OCI-M2 (cell line): Measurements from ENCODE around the gene COL2A1.

Experiments
- DNase-seq: peaks from one replicate; lab custom pipeline; 2025; ENCODE audit not compliant: unreplicated experiment; lab: John Stamatoyannopoulos, UW

COL2A1 gene

GRCh38 chr12:48015954-48016353 is 11.7 kb upstream of the COL2A1 start:
- DNase-seq = no peak

DNA sequence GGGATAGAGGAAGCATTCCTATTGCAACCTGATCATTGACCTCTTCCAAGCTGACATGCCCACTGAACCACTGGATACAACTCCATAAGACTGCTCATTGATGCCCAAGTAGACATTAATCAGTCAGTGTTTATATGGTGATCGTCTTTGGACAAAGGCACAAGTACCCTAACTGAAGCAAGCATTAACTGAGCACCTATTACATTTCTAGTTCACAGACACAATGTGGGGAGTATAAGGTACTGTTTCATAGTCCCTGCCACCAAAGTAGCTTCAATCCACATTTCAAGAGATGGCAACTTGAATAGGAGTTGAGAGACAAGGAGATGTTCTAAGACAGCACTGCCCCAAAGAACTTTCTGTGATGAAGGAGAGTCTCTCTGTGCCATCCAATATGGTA is 10.9 kb upstream of the COL2A1 start:
- no peak for DNase-seq

- no peak for DNase-seq
Observed at GRCh38 chr12:48013287-48013686, 9.0 kb upstream of the COL2A1 start.

GRCh38 chr12:48012070-48012469 is 7.8 kb upstream of the COL2A1 start:
- DNase-seq = no peak

DNA sequence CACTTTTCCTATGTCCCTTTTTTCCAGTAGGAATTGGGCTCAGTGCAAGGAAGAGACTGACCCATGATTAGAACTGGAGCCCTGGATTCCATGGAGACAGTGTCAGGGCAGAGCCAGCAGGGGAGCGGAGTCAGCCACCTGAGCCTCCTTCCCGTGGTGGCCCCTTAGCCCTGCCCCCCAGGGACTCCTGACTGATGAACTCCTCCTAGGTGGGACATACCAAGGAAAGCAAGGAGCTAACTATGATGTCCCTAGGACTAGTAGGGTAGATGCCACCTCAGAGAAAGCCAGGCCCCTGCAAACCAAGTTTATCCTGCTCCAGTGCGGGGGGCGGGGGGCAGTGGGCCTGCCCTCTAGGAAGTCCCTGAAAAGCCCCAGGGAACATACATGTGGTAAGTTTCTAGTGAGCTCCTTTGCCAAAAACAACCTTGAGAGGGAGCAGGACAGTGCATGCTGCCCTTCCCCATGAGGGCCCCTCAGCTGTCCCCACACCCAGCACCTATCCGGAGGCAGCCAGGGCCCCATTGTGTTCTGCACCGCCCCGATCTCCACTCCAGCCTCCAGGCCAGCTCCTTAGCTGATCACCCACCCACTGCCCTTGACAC is 6.2 kb upstream of the COL2A1 start:
- no peak for DNase-seq

GRCh38 chr12:48009471-48009870 is 5.2 kb upstream of the COL2A1 start:
- no peak for DNase-seq

GRCh38 chr12:48008950-48009349 is 4.7 kb upstream of the COL2A1 start:
- no peak for DNase-seq

GRCh38 chr12:48008349-48008748 is 4.1 kb upstream of the COL2A1 start:
- no peak for DNase-seq

DNA sequence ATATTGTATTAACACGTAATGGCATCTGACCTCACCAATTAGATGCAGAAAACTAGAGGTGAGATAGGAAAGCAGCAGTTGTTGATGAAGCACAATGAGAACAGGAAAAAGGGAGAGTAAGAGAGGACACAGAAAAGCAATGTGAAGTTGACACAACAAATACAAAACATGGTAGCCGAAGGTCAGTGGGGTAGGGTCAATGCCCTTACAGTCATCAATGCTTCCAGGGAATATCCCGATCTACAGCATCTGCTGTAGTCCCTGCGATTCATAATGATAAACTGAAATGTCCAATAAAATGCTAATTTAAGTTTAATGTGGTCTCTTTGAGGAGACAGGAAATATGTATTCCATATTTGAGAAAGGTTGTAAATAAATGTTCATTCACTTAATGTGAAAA is 2.9 kb upstream of the COL2A1 start:
- no peak for DNase-seq

DNA sequence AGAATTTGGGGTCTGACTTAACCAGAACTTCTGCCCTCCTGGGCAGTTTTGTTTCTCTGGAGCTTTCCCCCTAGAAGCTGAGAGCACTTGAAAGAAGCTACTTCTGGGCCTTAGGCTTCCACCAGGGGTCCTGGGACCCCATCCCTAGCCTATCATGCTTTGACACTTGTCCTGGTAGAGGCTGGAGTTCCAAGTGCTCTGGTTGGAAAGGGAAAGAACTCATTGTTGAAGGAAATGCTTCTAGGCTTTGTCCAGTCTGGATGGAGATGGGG is 1.4 kb upstream of the COL2A1 start:
- DNase-seq = no peak

GRCh38 chr12:48005001-48005749 is 899 bp upstream of the COL2A1 start:
- DNase-seq = no peak

DNA sequence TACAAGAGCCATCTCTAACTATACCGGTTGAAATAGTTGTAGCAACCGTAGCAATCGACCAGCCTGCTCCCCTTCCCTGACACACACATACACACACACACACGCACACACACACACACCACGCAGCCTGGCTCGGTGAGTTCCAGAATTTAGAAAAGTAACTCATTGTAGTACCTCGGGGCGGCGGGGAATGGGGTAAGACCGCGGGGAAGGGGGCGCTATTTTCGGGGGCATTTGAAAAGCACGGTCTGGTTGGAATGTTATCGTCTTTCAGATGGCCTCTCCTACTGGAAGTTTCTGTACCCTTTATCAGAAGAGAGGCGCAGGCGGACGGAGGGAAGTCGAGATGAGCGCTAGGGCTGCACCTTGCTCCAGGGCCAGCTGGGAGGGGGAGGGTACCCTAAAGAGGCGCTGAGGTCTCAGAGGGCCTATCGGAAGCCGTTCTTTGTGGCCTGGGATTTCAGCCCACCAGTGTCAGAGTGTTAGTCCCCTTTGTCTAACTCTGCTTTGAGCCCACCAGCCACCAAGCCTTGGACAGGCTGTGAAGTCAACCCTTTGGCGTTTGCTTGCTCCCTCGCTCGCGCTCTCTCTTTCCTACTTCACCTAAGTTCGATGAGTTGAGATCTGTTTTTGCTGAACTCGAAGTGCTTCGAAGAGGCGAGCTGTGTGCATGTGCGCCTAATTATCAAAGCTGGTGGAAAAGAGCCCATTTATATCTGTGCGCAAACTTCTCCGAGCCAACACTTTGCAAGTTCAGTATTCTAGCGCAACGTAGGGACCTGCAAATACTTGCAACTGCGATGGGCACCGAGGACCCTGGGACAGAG is 837 bp downstream of the COL2A1 start:
- no peak for DNase-seq

- no peak for DNase-seq
Observed at GRCh38 chr12:48002773-48003218, 1.5 kb downstream of the COL2A1 start.

GRCh38 chr12:48002414-48002730 is 1.9 kb downstream of the COL2A1 start:
- DNase-seq = no peak

DNA sequence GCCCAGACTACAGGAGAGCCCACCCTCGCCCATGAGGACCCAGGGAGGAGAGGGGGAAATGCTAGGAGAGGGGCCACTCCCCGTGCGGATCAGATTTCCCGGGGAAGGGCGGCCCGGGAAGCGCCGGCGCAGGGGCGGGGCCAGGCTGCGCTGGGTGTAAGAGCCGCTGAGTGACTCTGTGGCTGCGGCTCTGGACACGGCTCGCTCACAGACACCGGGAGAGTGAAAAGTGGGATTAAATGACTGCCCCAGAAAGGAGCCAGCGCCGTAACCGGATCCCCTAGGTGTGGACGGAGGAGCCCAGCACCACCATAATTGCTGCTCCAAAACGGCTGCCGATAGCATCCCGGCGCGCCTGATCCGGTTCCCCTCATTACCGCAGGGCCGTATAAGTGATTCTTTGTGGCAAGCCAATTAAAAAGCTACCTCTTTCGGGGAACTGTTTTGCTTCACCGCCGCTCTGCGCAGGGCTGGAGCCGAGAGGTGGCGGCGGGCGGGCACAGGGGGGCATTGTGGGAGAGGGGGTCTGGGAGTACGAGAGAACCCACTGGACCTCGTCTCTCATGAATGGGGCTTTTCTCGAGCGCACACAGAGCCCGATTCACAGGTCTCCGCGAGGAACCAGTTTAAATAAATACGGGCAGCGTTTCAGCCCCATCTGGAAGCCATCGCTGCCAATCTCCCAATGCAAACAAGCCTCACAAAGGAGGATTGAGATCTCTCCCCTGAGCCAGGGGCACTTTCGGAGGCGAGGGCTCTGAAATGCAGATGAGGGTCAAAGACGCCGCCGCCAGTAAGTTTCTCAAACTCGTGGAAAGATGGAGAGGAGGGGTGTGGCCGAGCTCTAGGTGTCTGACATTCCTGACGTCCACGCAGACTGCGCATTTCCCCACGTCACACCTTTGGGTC is 2.5 kb downstream of the COL2A1 start:
- DNase-seq = no peak

- no peak for DNase-seq
Observed at GRCh38 chr12:48000878-48001504, 3.3 kb downstream of the COL2A1 start.

- no peak for DNase-seq
Observed at GRCh38 chr12:47999816-48000215, 4.5 kb downstream of the COL2A1 start.

- no peak for DNase-seq
Observed at GRCh38 chr12:47997321-47997720, 7.0 kb downstream of the COL2A1 start.

GRCh38 chr12:47995981-47996401 is 8.3 kb downstream of the COL2A1 start:
- DNase-seq = no peak

DNA sequence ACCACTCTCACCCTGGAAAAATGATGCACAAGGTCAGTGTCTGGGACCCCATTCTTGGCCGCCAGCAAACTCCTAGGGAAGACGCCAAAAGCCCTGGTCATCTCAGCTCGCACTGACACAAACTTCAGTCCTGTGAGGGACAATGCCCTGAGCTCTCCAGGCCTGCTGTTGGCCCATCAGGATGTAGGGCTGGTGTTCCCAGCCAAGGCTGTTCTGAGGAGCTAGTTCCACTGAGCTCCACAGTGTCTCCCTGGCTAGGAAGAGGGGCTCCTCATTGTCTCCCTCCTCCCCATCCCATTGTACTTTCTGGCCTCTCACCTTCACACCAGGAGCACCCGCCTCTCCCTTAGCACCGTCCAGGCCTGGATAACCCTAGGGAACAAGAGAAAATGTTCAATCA is 10.8 kb downstream of the COL2A1 start:
- DNase-seq = no peak

- DNase-seq = no peak
Observed at GRCh38 chr12:47992776-47993175, 11.5 kb downstream of the COL2A1 start.
